HG02759 (cell line): ENCODE data around the gene FAP.

Experiments used
- ATAC-seq: cut with Tn5 transposase; IDR thresholded peaks from one replicate; pipeline ENCODE4 v1.9.1; 2021; ENCODE audit warnings: mild to moderate bottlenecking, moderate library complexity; ENCODE audit not compliant: unreplicated experiment

The FAP gene

DNA sequence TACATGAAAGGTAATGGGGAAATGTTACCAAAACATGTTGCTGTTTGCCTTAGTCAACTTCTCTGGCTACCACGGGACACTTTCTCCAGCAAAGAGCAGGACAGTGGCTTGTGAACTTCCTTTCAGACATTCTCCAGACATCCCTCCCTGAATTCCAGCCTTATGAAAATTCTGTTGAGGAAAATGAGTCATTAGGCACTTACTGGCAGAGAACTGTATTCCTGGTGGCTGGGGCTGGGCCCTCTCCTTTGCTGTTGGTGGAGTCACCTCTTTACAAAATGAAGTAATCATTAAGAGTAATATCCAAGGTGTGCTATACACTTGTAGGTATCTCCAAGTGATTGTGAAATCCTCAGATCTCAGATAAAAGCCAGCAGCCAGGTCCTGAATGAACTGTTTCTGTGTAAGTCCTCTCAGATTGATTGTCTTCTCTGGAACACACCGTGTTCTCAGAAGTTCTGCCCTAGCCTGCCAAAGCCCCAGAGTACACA is 1.3 kb upstream of the FAP start:
- ATAC-seq: no peak

DNA sequence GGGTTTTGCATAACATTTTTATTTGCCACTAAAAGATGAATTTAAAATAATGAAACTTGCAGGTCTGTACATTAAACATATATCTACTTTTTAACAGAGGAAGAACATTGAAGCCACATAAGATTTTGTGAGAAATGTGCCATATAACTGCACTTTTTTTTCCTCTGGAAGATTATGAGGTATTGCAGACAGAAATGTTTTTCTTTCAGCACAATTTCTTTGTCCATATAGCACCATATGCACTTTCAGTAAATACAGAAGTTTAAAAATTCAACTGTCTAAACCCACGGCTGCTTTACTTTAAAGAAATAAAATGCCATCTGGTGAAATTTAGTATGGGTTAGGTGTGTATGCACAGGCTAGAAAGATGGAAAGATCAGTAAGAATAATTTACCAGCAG is 470 bp upstream of the FAP start:
- ATAC-seq: no peak

DNA sequence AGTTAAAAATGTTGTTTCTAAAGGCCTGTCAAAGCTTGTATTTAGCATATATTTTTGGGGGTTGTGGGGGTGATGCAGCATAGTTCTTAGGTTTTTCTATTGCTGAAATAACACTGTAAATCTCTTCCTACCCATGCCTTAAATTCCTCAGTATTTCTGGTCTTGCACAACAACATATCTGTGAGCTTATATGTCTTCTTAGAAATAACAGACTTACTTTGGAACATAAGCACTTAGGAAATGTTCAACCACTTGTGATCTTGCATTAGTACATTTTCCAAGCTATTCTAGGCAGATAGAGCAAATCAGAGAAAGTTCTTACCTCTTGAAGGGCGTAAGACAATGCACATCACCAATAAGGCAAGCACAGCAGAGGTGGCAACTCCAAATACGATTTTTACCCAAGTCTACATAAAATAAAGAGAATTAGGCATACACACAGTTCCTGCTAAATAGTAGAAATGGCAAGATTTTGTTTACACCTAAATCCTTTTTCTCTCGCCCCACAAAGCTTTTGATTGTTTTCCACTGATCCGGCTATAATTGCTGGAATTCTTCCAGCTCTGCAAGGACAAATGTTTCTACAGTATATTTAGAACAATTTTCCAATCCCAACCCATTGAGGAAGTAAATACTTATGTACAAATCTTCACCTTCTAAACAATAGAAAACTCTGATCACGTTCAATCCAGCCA is 512 bp downstream of the FAP start:
- ATAC-seq: no peak

DNA sequence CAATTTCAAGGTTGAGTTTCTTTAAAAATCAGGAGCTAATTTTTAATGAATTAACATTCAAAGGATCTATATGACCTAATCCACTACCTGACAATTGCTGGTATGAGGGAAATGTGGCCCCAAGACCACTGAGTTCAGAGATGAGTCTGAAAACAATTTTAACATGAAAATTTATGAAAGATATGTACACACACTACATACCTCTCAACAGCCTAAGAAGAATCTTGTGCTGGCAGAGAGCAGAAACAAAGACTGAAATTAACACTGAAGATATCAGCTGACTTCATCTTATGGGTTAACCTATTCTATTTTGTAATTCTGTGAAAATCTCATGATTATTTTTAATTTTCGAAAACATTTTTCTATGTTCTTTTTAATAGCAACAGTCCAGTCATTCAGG is 1.7 kb downstream of the FAP start:
- ATAC-seq: no peak

DNA sequence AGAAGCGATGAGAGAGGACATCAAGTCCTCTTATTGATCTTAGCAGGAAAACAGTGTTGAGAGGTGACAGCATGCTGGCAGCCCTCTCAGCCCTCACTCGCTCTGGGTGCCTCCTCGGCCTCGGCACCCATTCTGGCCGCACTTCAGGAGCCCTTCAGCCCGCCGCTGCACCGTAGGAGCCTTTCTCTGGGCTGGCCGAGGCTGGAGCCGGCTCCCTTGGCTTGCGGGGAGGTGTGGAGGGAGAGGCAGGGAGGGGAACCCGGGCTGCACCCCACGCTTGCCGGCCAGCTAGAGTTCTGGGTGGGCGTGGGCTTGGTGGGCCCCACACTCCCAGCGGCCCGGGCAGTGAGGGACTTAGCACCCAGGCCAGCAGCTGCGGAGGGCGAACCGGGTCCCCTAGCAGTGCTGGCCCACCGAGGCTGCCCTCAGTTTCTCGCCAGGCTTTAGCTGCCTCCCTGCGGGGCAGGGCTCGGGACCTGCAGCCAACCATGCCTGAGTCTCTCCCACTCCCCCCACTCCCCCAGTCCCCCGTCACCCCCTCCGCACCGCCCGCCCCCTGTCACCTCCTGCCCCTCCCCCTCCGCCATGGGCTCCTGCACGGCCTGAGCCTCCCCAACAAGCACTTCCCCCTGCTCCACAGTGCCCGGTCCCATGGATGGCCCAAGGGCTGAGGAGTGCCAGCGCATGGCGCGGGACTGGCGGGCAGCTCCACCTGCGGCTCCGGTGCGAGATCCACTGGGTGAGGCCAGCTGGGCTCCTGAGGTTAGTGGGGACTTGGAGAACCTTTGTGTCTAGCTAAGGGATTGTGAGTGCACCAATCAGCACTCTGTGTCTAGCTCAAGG is 8.4 kb downstream of the FAP start:
- no peak for ATAC-seq

DNA sequence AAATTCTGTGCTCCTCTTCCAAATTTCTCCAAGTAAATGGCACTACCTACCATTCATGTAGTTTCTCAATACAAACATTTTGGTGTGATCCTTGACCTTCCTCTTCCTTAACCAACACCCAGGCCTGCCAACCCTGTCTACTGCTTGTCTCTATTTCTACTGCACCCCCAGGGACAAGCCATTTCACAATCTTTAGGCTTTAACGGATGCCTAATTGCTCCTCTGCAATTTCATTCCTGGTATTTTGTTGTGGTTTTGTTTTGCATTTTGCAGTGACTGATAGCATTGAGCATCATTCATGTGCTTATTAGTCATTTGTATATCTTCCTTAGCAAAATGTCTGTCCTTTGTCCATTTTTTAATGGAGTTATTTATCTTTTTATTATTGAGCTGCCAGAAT is 10.0 kb downstream of the FAP start:
- ATAC-seq: no peak

DNA sequence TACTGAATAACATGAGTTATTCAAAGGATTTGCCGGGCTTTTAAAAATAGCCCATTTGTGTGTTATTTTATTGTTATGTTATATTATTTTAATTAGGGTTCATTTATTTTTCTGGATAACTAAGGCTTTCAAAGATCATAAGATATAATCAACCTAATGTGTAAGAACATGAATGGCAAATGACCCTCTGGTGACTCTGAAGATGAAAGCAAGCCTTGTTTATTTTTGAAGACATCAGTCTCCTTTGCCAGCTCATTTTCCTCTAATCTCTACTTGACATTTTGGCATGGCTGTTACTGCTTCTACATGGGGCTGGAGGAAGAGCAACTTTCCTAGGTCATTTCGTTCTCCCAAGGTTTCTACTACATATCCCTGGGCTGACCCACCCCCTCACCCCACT is 10.6 kb downstream of the FAP start:
- ATAC-seq: no peak

DNA sequence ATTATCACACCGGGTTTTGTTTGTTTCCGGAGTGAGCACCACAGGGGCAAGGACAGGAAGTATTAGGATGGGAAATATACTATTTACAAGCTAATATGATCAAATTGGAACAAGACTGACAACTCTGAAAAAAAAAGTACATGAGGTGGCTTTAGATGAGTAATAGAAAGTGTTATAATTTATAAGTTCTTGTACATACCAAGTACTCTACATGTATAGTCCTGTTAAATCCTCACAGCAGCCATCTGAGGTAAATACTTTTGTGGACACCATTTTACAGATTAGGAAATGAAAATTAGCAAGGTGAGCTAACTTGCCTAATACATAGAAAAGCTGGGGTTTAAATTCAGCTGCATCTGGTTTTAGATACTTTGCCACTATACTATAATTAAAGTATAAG is 11.2 kb downstream of the FAP start:
- no peak for ATAC-seq

DNA sequence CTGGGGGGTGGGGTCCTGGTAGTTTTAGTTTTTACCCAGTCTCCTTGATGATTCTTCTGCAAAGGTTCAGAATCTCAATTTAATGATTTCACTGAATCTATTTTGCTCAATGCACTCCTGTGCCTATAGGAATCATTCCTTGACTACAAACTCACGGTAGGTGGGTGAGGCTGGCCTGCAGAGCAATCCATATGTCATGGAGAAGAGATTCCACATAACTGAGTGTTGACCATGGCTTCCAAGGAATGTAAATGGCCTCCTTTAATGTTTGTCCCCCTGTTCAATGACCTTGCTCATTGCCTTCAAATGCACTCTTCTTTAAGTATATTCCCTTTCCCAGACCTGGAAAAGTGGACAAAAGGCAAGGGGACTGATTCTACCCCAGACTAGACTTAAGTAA is 12.5 kb downstream of the FAP start:
- no peak for ATAC-seq

DNA sequence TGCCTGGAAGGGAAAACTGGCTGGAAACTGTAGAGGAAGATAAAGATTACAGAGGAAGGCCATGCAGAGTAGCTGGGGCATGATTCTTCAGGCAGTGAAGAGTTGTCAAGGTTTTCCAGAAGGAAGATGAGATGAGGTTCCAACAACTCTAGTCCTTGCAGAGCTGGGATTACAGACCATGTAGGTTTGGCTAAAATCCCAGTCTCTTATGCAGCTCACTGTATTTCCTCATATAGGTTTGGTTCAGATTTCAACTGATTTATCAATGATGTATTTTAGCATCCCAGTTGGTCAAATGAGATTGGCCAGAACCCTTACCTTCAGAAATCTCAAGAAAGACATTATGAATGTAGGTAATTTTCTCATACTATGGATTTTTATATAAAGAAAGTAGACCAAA is 16.4 kb downstream of the FAP start:
- no peak for ATAC-seq

DNA sequence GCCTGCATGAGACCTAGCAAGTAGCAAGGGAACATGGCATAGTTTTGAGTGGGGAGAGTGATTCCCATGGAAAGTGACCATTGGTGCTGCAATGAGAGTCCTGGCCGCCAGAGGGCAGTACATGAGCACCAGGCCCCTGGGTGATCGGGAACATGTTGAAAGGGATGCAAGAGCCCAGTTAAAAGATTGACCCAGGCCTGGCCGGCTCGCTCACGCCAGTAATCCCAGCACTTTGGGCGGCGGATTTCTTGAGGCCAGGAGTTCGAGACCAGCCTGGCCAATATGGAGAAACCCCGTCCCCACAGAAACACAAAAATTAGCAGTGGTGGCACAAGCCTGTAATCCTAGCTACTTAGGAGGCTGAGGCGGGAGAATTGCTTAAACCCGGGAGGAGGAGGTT is 22.2 kb downstream of the FAP start:
- peak; percentile 99 for ATAC-seq

DNA sequence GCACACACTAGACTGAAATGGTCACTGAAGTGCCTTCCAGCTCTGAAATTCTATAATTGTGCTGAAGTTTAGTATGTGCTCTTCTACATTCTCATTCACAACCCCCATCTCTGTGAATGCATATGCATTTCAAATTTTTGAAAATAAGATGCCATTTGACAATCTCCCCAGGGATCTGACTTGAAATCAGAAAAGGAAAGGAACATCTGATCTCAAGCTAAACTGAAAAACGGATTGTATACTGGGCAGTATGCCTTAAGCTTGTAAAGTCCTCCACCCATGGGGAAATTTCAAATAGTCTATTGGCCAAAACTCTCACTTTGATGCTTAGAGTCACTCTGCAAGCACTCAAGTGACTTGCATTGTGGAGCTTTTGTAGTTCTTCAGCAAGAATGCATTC is 22.9 kb downstream of the FAP start:
- no peak for ATAC-seq

DNA sequence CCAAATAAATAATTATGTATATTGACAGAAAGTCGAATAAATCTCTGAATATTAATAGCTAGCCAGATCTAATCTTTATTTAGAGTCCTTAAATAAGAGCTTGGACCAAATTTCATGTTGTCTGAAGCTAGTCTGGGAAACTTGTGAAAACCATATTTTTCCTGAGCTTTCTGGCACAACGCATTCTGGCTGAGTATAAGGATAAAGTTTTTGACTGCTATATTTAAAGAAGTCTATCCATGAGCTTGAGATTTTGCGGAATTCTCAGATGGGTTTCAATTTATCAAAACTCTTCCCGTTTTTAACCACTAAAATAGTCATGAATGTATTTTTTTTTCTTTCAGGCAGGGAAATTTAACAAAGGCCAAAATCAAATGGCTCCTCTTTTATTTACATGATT is 23.8 kb downstream of the FAP start:
- no peak for ATAC-seq

DNA sequence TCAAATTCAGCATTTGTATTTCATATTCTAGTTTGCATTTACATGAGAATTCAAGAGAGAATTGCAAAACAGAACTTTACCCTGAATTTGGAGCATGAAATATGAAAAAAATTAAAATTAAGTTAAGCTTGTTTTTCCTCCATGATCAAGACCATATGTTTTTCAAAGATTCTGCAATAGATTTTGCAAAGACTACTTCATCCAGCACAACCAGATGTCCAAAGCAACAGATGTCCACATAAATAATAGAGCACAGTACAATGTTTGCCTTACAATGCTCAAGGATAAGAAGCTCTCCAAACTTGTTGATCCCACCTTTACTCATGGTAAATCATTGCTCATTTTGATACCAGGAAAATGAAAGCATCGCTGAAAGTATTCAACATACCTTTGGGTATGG is 25.6 kb downstream of the FAP start:
- no peak for ATAC-seq

DNA sequence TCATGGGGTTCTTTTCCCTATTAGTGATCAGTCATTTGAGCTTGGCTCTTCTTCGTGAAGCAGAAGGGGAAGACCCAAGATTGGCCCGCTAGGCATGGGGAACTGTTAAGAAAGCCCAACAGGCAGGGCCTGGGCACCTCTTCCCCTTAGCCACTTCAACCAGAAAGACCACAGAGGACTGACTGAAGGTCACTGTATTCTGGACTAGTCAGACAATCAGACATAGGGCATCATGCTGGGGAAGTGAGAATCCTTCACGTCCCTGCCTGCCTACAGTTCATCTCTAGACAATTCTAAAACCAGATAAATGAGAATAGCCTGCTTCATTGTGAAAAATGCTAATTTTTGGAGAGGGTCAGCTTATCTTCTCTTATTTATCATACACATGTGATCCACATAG is 28.1 kb downstream of the FAP start:
- no peak for ATAC-seq

DNA sequence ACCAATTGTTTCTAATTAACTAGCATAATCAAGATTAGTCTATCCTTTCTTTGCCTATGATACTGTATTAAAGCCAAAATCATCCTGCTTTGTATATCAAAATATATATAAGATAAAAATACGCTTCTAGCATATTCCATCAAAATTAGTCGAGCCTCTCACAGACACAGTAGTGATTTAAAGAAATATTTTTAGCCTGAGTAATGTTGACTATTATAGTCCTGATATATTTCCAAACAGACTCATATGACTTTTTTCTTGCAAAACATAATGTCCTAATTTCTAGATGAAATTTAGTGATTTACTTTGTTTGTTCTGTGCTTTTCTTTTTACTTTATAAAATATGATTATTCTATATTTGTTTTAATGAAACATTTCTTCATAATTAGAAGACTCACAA is 30.9 kb downstream of the FAP start:
- no peak for ATAC-seq

DNA sequence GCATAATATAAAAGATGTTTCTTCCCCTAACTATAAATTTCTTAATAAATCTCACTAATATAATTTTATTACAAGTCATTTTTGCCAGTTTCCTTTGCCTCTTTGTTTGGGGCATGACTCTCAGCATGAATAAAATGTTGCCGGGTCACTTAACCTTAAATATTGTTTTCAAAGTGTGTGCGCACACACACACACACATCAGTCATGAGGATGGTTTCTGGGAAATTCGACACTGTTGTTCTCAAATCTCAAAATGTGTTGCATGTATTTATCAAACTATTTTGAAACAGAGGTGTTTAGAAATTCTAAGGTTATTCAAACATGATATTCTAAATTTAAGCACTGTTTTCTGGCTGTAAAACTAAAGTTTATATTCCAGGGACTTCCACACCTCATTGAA is 31.5 kb downstream of the FAP start:
- ATAC-seq: no peak

DNA sequence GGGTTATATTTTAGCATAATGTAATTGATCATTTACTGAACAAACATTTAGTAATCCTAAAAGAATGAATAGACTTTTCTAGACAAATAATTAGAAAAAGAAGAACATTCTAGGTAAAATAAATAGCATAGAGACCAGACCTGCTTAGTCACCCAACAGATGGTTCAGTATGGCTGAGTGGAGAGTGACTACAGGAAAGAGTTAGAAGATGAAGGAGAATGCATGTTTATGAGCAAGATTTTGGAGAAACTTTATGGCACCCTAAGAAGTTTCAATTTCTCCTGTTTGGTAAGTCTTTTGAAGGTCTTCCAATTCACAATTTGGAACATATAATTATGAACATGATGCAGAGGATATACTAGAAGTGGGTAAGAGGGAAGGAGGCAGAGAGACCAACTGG is 32.9 kb downstream of the FAP start:
- ATAC-seq: no peak

DNA sequence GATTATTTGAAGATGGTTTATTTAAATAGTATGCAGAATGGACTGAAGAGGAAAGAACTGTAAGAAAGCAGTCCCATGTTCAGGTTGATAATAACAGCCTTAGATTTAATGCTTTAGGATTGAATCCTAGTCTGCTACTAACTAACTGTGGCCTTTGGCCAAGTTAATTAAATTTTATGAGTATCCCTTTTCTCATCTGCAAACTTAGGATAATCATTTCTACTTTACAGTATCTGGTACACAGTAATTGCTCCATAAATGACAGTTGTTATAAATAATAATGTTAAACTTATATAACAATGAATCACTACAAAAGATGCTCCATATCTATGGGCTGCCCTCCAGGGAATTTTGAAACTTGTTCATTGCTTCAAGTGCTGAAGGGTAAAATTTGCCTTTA is 41.0 kb downstream of the FAP start:
- ATAC-seq: no peak

DNA sequence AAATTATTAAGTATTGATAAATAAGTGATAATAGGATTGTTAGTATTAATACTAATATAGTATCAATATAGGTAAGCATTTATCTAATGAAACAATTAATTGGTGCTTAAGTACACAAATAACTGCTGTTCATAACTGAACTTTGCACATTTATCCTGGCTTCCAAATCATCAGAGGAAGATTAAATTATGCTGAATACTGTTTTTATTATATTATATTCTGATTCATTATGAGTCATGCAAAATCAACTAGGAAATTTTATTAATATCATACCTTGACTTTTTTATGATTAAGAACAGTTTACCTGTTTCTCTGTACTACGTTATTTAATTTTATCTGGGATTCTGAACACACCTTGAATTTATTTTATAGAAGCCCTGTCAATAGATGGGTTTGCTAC is 42.6 kb downstream of the FAP start:
- ATAC-seq: no peak

DNA sequence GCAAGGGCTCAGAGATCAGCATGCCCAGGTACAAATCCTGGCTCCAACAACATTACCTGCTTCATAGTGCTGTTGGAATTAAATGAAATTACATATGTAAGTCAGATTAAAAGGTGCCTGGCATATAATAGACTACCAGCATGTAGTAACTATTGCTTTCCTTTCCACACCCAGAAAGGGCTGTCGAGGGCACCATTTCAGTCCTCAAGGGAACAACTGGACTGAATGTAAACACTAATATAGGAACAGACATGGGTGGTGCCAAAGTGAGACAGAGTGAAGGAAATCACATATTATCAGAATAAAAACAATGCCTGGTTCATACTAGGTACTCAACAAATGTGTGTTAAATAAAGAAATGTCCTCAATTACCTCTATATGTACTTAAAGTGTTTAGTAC is 43.3 kb downstream of the FAP start:
- ATAC-seq: no peak

DNA sequence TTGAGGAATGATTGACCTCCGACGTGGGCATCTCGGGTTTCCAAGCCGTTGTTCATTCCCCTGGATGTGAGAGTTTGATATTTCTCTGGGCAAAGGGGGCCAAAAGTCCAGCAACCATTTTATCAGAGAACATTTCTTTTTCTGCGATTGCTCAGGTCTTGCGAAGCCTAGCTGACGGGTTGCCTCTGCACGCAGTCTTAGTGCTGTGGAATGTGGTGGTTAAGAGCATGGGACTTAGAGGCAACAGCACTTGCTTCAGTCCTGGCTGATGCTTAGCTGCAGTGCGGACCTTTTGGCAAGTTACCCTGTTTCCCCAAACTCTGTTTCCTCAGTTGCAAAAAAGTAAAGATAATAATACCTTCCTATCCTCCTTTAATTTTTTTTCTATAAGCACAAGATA is 45.0 kb downstream of the FAP start:
- ATAC-seq: no peak
